Measurements from ENCODE around the gene TPH1.

- no peak for TF ChIP-seq CTCF (IDR thresholded peaks at IDR 0.05; ENCODE audit: low read depth, low read length, poor library complexity, severe bottlenecking)
- TF ChIP-seq EZH2phosphoT487 (IDR thresholded peaks at IDR 0.05; ENCODE audit: borderline replicate concordance, low read length), result no peak
These were observed 19.5 kb upstream of the TPH1 start for GRCh38 chr11:18065572-18065971.

All from DOHH2 (cell line).